Large intestine (tissue), 1 donor: ENCODE measurements around the gene NONO. TPM values are rescaled to one million over a fixed set of nuclear protein-coding genes. Genes with fewer than 3 reads are reported as not detected.

ENCODE experiments used
- polyA plus RNA-seq: library from polyadenylated mRNA; unstranded; fragments of 120-200 nt; gene quantifications from one replicate; pipeline ENCODE4 v1.2.1, GENCODE V29; 2013

The NONO gene
- polyA plus RNA-seq, 1 donor = 339 TPM

Other genes starting within 250 kb of the NONO start
- 52.9 TPM for gene SNX12, start 215.3 kb upstream of the NONO start, polyA plus RNA-seq
- 17.9 TPM for gene FOXO4, start 187.8 kb upstream of the NONO start, polyA plus RNA-seq
- 1.1 TPM for gene CXorf65, start 176.9 kb upstream of the NONO start, polyA plus RNA-seq
- gene IL2RG, start 172.1 kb upstream of the NONO start, polyA plus RNA-seq = 118 TPM
- 34.4 TPM for gene MED12, start 165.0 kb upstream of the NONO start, polyA plus RNA-seq
- gene NLGN3, start 138.8 kb upstream of the NONO start, polyA plus RNA-seq = 3.8 TPM
- gene GJB1, start 60.4 kb upstream of the NONO start, polyA plus RNA-seq = 64.0 TPM
- 29.7 TPM for gene ZMYM3, start 29.5 kb upstream of the NONO start, polyA plus RNA-seq
- gene ITGB1BP2, start 18.1 kb downstream of the NONO start, polyA plus RNA-seq = 3.3 TPM
- 37.6 TPM for gene TAF1, start 82.7 kb downstream of the NONO start, polyA plus RNA-seq
- gene OGT, start 249.5 kb downstream of the NONO start, polyA plus RNA-seq = 239 TPM